ENCODE measurements around the gene CYP1B1.
"Not testable (repeated sequence)": the region's sequence is repeated elsewhere in the genome, so short reads cannot be mapped to it uniquely, and the experiment has no call there.

Gene CYP1B1

DNA sequence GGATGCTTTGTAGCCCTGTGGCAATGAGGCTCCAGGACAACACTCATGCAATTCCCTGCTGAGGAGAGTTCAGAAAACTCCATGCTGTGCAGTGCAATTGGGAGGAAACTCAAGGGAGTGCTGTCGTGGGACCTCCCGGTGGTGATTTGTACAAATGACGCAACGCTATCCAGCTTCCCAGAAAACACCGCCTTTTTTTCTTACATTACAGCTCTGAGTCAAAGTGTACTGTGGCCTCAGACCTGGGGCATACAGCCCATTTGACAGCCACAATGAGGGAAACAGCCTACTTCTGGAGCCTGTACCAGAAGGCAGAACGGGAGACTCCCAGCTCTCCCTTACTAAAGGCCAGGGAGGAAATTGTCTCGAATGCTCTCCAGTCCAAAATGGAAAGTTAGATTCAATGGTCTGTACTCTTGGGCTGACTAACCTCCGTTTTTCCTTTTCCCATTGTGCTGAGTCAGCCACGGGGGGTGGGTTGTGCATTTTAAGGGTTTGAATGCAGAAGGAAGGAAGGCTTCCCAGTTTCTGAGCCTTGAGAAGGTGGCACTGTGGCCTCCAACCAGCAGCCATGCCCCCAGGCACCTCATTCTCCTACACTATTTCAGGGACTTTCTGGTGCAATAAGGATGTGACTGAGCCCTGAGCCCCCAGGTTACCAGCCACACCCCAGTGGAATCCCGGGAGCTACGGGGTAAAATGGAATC, 16.4 kb upstream of the CYP1B1 start:
- no peak overlapping the region for H3K4me3 ChIP-seq (ENCODE audit: low read depth, low read length)
- TF ChIP-seq, protein P1, sequence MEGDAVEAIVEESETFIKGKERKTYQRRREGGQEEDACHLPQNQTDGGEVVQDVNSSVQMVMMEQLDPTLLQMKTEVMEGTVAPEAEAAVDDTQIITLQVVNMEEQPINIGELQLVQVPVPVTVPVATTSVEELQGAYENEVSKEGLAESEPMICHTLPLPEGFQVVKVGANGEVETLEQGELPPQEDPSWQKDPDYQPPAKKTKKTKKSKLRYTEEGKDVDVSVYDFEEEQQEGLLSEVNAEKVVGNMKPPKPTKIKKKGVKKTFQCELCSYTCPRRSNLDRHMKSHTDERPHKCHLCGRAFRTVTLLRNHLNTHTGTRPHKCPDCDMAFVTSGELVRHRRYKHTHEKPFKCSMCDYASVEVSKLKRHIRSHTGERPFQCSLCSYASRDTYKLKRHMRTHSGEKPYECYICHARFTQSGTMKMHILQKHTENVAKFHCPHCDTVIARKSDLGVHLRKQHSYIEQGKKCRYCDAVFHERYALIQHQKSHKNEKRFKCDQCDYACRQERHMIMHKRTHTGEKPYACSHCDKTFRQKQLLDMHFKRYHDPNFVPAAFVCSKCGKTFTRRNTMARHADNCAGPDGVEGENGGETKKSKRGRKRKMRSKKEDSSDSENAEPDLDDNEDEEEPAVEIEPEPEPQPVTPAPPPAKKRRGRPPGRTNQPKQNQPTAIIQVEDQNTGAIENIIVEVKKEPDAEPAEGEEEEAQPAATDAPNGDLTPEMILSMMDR (IDR thresholded peaks at IDR 0.05; ENCODE audit: low read depth, low read length), result no peak

DNA sequence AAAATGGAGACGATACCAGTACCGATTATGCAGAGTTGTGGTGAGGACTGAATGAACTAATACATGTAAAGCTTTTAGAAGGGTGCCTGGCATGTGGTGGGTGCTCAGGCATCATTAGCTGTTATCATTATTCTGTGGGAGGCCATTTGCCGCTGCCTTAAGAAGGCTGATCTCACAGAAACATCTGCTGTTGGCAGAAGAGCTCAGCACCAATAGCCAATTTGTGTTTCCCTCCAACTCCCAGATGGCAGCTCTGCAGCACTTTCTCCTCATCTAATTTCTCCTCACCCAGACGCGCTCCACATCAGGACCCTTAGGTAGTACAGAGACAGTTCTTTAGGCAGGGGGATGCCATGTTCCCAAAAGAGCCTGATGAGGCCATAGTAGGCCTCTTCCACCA, 15.8 kb upstream of the CYP1B1 start:
- H3K4me3 ChIP-seq (ENCODE audit: low read depth, low read length), result no peak overlapping the region
- TF ChIP-seq, protein P1 (IDR thresholded peaks at IDR 0.05; ENCODE audit: low read depth, low read length), result no peak

DNA sequence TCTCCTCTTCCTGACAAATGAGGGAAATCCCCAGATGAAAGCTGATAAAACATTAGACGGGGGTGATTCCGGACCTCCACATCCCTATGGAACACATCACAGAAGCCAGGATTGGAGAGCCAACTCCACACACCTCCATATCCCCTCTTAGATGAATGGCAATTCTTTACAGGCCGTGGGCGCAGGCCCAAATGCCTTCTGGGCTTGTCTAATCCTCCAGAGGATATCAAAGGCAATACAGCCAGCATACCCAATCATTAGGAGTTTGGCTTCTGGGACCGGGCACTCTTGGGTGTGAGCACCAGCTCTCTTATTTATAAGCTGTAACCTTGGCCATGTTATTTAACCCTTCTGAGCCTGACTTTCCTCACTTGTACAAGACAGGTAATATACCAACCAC, 15.0 kb upstream of the CYP1B1 start:
- TF ChIP-seq, protein P1 (IDR thresholded peaks at IDR 0.05; ENCODE audit: low read depth, low read length), result no peak
- H3K4me3 ChIP-seq (ENCODE audit: low read depth, low read length), result no peak overlapping the region

DNA sequence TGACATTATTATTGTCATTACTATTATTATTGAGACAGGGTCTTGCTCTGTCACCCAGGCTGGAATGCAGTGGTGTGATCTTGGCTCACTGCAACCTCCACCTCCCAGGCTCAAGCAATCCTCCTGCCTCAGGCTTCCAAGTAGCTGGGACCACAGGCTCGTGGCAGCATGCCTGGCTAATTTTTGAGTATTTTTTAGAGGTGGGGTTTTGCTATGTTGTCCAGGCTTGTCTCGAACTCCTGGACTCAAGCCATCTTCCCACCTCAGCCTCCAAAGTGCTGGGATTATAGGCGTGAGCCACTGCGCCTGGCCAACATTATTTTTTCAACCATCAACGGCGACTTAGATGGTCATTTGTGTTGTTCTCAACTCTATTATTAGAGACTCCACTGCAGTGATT, 14.3 kb upstream of the CYP1B1 start:
- H3K4me3 ChIP-seq (ENCODE audit: low read depth, low read length), result not testable (repeated sequence)

DNA sequence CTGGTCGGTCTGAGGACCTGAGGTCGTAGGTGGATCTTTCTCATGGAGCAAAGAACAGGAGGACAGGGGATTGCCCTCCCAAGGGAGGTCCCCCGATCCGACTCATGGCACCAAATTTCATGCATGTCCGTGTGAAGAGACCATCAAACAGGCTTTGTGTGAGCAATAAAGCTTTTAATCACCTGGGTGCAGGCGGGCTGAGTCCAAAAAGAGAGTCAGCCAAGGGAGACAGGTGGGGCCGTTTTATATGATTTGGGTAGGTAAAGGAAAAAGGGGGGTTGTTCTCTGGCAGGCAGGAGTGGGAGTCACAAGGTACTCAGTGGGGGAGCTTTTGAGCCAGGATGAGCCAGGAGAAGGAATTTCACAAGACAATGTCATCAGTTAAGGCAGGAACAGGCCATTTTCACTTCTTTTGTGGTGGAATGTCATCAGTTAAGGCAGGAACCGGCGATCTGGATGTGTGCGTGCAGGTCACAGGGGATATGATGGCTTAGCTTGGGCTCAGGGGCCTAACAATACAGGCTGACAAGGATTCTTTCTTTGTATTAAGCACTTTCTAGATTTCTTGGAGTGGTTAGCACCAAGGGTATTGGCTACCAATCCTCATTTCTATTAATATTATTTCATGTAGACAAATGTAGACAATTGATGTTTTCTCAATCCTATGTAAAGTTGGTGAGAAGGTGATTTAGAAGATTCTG, 10.2 kb upstream of the CYP1B1 start:
- H3K4me3 ChIP-seq (ENCODE audit: low read depth, low read length), result not testable (repeated sequence)

DNA sequence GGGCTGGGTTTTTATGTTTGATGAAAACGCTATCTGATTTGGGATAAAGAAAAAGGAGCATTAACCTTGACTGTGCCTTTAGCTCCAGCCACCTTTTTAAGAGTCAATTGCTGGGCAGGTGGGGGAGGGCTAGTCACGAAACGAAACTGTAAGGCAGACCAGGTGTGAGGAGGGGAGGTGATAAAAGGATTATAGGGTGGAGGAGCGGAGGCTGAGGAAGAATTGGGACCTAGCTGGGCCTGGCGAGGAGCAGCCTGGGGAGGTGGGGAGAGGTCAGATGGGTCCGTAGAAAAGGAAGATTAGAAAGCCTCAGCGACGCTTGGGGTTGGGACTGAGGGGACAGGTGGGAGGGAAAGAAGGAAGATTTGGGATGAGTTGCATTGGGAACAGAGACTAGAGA, 8.6 kb upstream of the CYP1B1 start:
- not testable (repeated sequence) for H3K4me3 ChIP-seq (ENCODE audit: low read depth, low read length)

DNA sequence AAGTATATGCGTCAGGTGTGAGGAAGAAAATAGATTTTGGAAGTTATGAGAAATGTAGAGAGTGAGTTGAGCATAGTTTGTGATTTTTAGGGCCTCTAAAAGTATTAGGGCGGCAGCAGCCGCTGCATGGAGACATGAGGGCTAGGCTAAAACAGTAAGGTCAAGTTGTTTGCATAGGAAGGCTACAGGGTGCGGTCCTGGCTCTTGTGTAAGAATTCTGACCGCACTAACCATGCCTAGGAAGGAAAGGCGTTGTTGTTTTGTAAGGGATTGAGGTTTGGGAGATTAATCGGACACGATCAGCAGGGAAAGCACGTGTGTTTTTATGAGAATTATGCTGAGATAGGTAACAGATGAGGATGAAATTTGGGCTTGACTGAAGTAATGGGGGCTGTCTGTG, 6.8 kb upstream of the CYP1B1 start:
- not testable (repeated sequence) for H3K4me3 ChIP-seq (ENCODE audit: low read depth, low read length)

DNA sequence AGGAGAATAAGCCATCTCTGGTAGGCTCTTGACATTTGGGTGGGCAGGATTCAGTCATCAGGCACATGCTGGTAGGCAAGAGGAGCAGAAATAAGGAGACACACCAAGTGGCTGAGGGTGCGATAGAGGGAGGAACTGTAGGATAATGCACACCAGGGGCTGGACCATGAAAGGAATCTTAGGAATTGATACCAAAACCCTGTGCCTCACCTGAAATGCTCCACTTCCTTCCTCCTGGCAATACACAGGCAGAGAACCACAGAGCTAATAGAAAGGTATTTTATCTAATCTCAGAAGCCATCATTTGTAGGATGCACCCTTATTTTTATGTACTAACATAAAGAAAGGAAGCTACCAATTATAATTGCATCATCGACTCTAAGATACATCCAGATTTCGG, 4.4 kb upstream of the CYP1B1 start:
- no peak overlapping the region for H3K4me3 ChIP-seq (ENCODE audit: low read depth, low read length)
- TF ChIP-seq, protein P1 (IDR thresholded peaks at IDR 0.05; ENCODE audit: low read depth, low read length), result no peak

DNA sequence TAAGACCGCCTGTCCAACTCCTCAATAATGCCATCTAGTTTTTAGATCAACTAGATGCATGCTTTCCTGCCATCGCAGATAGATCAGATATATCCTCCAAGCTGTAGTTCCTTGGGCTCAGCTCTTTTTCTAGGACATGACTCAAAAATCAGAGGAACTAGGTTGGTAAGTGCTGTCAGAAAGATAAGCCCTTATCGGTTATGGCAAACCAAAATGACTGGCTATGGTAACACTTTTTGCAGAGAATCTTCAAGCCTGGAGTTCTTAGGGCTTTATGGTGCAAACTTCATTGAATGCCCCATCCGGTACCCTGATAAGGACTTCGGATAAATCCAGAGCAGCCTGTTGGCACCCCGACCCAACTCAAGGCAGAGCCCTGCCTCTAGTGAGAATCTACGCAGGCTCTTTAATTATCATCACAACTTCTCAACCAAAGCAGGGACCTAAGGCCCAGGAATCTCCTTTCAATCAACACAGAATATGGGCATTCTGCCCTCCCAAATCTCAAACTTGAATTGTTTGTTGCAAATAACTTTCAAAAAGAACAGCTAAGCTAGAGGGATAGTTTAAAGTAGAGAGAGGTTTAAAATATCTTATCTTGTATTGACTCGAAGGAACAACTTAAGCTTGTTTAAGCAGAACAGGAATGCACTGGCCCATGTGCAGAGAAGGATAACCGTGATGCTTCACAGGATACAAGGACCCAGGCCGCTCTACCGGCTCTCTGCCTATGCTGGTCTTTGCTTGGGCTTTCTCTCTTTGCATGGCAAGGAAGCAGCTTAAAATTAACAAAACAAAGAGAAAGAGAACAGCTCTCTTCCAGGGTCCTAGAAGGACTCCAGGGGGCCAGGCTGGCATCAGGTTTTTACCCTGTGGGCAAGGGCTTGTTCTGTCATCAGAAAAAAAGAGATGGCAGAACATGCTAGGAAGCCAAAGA, 3.4 kb upstream of the CYP1B1 start:
- H3K4me3 ChIP-seq (ENCODE audit: low read depth, low read length), result no peak overlapping the region
- TF ChIP-seq, protein P1 (IDR thresholded peaks at IDR 0.05; ENCODE audit: low read depth, low read length), result no peak

Measured in WI38 (cell line).